ENCODE results near the gene GUK1.
"Not testable (repeated sequence)": the region's sequence is repeated elsewhere in the genome, so short reads cannot be mapped to it uniquely, and the experiment has no call there.

The GUK1 gene

GRCh38 chr1:228105270-228105995 lies 34.6 kb upstream of the GUK1 start:
- DNase-seq, result no peak

GRCh38 chr1:228105996-228106799 lies 33.9 kb upstream of the GUK1 start:
- DNase-seq, result no peak

DNA sequence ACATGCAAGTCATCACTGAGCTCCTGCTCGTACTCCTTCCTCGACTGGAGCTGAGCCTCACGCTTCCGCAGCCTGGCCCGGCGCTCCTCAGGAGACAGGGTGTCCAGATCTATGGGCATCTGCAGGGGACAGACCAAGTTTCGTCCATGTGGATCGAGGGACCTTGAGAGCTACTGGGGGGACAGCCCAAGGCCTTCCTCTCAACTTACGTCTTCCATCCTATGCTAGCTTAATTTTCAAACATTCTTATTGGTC lies 33.4 kb upstream of the GUK1 start:
- no peak for DNase-seq

GRCh38 chr1:228107636-228108035 lies 32.4 kb upstream of the GUK1 start:
- no peak for DNase-seq

- DNase-seq, result no peak
These were observed 31.9 kb upstream of the GUK1 start for GRCh38 chr1:228108055-228108690.

GRCh38 chr1:228108742-228109072 lies 31.4 kb upstream of the GUK1 start:
- peak; percentile 40 for DNase-seq

DNA sequence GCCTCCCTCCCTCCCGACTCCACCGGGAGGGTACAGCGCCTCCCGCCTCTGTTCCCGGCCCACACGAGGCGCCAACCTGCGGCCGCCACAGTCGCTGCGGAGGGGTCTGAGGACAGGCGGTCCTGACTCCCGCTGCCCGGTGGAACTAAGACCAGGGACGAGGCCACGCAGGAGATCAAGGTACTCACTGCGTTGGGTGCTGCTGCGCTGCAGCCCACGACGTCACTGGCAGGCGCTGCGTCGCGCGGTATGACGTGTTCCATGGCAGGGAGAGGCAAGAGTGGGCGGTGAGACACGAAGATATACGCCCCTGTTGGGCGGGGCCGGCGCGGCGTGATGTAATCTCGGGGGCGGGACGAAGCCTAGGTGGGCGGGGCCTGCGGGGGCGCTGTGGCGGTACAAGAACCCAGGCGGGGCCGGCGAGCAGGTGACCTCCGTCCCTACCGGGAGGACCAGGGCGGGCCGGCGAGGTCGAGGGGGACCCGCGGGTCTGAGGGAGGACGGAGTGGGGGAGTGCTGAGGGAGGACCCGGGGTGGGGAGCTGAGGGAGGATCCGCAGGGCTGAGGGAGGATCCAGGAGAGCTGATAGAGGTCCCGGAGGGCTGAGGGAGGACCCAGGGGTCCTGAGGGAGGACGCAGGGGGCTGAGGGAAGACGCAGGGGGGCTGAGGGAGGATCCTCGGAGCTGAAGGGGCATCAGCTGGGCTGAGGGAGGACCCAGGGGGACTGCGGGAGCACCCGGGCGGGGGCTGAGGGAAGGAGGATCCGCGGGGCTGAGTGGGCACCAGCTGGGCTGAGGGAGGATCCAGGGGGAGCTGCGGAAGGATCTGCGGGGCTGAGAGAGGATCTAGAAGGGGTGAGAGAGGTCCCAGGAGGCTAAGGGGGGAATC lies 30.8 kb upstream of the GUK1 start, which contains the start of gene MRPL55:
Gene MRPL55 (minus strand): TSS at position 227 of the 889 bp plus-strand sequence. CDS start 1,039 bp downstream, outside the sequence.
- DNase-seq, result peak; percentile 99

DNA sequence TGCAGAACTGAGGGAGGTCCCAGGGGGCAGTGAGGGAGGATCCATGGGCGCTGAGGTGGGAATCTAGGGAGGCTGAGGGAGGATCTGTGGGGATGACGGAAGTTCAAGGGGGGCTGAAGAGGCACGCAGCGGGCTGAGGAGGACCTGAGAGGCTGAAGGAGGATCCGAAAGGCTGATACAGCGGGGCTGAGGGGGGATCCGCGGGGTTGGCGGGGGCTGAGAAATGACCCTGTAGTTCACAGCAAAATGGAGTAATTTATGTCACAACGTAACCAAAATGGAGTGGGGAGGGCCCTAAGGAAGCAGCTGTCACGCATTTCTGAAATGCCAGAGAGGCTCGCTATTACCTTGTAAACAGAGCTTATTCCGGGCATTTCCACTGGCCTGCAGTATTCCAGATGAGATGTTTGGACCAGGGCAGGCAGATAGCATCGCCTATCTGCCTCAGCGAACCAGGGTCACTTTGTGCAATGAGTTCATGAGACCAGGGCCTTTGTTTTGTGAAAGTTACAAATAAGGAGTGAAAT lies 30.1 kb upstream of the GUK1 start:
- DNase-seq, result peak; percentile 65

- no peak for DNase-seq
These were observed 29.5 kb upstream of the GUK1 start for GRCh38 chr1:228110556-228110955.

DNA sequence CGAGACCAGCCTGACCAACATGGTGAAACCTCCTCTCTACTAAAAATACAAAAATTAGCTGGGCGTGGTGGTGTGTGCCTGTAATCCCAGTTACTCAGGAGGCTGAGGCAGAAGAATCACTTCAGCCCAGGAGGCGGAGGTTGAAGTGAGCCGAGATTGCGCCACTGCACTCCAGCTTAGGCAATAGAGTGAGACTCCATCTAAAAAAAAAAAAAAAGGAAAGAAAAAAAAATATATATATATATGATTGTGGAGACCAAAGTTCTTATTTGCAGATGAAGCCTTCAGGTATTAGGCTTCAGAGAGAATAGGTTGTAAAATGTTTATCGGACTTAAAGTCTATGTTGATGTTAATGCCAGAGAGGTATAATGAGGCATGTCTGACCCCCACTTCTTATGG lies 28.8 kb upstream of the GUK1 start:
- DNase-seq, result not testable (repeated sequence)

DNA sequence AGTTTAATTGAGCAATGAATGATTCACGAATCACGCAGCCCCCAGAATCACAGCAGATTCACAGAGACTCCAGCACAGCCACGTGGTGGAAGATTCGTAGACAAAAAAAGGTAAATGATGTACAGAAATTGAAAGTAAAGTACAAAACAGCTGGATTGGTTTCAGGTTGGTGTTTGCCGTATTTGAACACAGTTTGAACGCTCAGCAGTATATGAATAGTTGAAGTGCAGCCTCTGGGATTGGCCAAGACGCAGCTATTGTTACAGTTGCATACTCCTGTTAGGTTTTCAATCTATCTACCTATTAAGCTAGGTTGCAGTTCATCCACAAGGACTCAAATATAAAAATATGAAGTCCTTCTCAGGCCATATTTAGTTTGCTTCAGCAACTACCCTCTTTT lies 27.9 kb upstream of the GUK1 start:
- no peak for DNase-seq

- DNase-seq, result no peak
These were observed 27.5 kb upstream of the GUK1 start for GRCh38 chr1:228112617-228113016.

- DNase-seq, result no peak
These were observed 25.3 kb upstream of the GUK1 start for GRCh38 chr1:228114827-228115226.

GRCh38 chr1:228117335-228117734 lies 22.7 kb upstream of the GUK1 start:
- DNase-seq, result no peak

DNA sequence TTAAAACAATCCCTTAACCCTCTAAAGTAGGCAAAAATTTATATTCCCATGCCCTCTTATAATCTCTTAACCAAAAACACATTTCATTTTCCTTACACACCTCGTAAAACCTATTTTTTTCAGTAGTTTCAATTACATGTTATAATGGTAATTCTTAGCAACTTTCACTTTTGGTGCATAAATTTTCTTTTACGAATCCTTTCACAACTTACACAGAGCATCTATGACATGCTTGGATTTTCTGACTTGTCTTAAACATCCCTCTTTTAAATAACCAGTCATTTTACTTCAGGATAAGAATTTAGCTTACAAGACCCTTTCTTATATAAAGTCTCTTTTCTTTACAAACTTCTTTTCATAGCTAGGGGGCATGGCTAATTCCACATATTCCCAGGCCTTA lies 22.0 kb upstream of the GUK1 start:
- DNase-seq, result peak; percentile 30

DNA sequence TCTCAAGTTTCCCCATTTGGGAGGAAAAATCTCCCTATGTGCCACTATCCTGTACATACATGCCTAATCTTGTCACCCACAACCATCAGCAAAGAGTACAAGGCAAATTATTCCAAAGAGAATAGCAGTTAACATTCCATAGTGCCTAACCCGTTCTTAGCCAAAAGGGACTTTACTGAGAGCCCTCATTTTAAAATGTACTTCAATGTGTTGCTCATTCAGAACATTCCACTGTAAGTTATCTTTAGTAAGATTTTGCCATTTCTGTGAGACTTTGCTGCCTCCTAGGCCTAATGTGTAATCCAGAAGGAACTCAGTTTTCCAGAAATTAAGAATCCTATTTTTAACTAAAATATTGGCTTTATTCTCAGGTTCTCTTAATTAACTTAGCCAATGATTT lies 19.7 kb upstream of the GUK1 start:
- DNase-seq, result no peak

DNA sequence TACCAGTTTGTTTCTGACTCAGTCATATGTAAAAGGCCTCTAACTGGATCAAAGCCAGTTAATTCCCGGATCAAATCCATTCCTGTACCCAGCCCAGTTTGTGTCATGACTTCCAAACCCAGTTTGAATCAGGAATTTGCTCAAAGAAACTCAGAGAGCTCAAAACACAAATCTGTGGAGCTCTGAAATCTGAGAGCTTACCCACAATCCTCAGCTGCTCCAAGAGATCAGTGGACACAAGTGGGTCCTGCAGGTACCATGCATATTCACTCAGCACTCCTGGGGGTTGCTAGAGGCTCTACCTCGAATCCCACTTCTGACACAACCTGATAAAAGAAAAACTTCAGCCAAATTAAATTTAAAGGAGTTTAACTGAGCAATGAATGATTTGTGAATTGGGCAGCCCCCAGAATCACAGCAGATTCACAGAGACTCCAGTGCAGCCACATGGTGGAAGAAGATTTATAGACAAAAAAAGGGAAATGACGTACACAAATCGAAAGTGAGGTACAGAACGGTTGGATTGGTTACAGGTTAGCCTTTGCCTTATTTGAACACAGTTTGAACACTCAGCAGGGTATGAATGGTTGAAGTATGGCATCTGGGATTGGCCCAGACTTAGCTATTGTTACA lies 19.1 kb upstream of the GUK1 start:
- no peak for DNase-seq

DNA sequence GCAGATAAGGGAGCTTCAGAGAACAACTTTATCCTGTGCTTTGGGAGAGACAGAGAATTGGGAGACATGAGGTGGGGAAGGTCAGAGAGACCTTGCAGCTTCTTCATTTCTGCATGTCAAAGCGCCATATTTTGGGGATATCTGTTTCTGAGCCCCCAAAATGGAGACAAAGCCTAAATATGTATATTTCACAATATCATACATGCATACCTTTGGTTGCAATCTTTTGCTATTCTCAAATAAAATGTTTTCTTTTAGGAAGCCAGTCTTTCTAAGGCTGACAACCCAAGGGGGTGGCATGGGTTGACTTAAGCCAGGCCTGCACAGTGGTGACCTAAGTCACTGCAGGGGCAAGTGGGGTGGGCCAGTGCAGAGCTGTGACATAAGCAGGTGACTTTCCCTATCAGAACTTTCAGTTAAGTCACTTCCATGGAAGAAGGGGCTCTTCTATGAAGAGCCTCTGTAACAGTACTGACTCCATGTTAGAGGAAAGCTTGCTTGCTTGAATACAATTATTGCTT lies 17.1 kb upstream of the GUK1 start:
- no peak for DNase-seq

GRCh38 chr1:228123505-228123904 lies 16.6 kb upstream of the GUK1 start:
- DNase-seq, result no peak

DNA sequence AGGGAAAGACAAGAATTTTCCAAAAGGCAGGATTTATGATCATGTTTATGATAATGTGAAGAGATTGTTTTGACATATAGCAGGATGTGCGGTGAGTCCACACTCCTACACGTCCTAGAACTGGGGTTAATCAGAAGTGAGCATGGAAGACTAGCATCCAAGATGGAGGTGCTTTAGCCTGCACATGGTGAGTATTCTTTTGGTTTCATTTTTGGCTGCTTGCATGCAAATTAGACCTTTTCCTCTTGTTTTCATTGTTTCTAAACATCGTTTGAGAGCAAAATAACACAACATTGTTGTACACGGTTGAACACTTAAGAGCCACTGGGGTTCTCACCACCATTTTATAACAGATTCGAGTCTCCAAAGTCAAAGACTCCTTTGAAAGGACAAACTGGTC lies 14.9 kb upstream of the GUK1 start:
- DNase-seq, result no peak

- no peak for DNase-seq
These were observed 8.3 kb upstream of the GUK1 start for GRCh38 chr1:228131766-228132165.

DNA sequence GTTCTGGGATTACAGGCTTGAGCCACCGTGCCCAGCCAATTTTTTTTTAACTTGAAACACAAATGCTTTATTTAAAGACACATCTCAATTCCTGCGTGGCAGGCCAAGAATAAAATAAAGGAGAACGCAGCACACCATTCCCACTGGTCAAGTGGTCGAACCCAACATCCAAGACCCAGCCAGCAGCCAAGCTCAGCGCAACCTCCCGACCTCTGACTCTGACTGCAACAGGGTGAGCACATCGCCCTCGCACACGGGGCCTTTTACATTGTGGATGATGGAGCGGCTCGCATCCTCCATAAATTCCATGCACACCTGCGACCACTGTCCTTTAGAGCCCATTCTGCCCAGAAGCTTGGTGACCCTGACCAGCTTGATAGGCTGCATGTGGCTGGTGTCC lies 5.5 kb upstream of the GUK1 start:
- DNase-seq, result no peak
